CD4-positive, alpha-beta memory T cell (primary cell): Measurements from ENCODE around the gene CMBL. TPM values are rescaled to one million over a fixed set of nuclear protein-coding genes. Genes with fewer than 3 reads are reported as not detected.

ENCODE experiments used
- CTCF ChIA-PET: fragments of 350-600 bp; sonication (Branson Sonifier 250); formaldehyde crosslinking; loops from one replicate; lab custom pipeline; 2021; ENCODE audit warnings: inconsistent platforms; ENCODE audit not compliant: partially characterized antibody; lab: Charles Lee
- POLR2A ChIA-PET: fragments of 350-600 bp; sonication (Branson Sonifier 250); formaldehyde crosslinking; loops from one replicate; lab custom pipeline; 2021; ENCODE audit not compliant: partially characterized antibody; lab: Charles Lee
- DNase-seq, 5 donors: peaks; one replicate each; pipeline versions ENCODE4 v3.0.0 to v3.0.0-alpha.2; 2020 to 2022; ENCODE audit warnings: mixed read lengths in 1 of 5
- H3K27ac ChIP-seq: one replicate; pipeline ENCODE4 v1.7.0; 2013; ENCODE audit warnings: low read depth, low read length
- H3K27me3 ChIP-seq: 2 replicates; pipeline ENCODE4 v1.7.0; 2013; ENCODE audit warnings: mild to moderate bottlenecking, low read length, moderate library complexity; ENCODE audit not compliant: insufficient read depth
- H3K36me3 ChIP-seq: 2 replicates; pipeline ENCODE4 v1.7.0; 2013; ENCODE audit warnings: mild to moderate bottlenecking, low read length, moderate library complexity; ENCODE audit not compliant: insufficient read depth
- H3K4me1 ChIP-seq: 2 replicates; pipeline ENCODE4 v1.7.0; 2013; ENCODE audit warnings: mild to moderate bottlenecking, low read length, moderate library complexity; ENCODE audit not compliant: insufficient read depth
- H3K4me3 ChIP-seq, 2 donors: one replicate each; pipeline ENCODE4 v1.7.0; 2013; ENCODE audit warnings: low read length in 2 of 2, mild to moderate bottlenecking in 1 of 2
- H3K9me3 ChIP-seq, 2 donors: one replicate each; pipeline ENCODE4 v1.7.0; 2013; ENCODE audit warnings: low read length in 2 of 2, control low read depth in 1 of 2; ENCODE audit not compliant: control insufficient read depth in 1 of 2
- H3K27ac Mint-ChIP-seq, 7 donors: one replicate each; pipeline ENCODE4 v1.8.0; 2020 to 2021; ENCODE audit warnings: mixed read lengths in 7 of 7, mild to moderate bottlenecking in 6 of 7, inconsistent platforms in 3 of 7, moderate library complexity in 3 of 7
- H3K27me3 Mint-ChIP-seq, 2 donors: one replicate each; pipeline ENCODE4 v1.8.0; 2020 to 2021; ENCODE audit warnings: mixed read lengths in 2 of 2
- H3K36me3 Mint-ChIP-seq, 2 donors: one replicate each; pipeline ENCODE4 v1.8.0; 2020 to 2021; ENCODE audit warnings: mixed read lengths in 2 of 2, inconsistent platforms in 1 of 2, mild to moderate bottlenecking in 1 of 2
- H3K4me1 Mint-ChIP-seq, 4 donors: one replicate each; pipeline ENCODE4 v1.8.0; 2020 to 2021; ENCODE audit warnings: mixed read lengths in 4 of 4, mild to moderate bottlenecking in 1 of 4
- H3K4me3 Mint-ChIP-seq, 8 donors: one replicate each; pipeline ENCODE4 v1.8.0; 2020 to 2021; ENCODE audit warnings: mixed read lengths in 8 of 8, mild to moderate bottlenecking in 7 of 8, moderate library complexity in 6 of 8, inconsistent platforms in 3 of 8
- H3K9me3 Mint-ChIP-seq, 8 donors: one replicate each; pipeline ENCODE4 v1.8.0; 2020 to 2021; ENCODE audit warnings: mixed read lengths in 8 of 8, mild to moderate bottlenecking in 5 of 8, inconsistent platforms in 3 of 8, moderate library complexity in 1 of 8
- intact Hi-C: fragments of 100-400 bp; cut with micrococcal nuclease; formaldehyde crosslinking; loops from one replicate; pipeline ENCODE4 v1.15.1; 2023
- polyA plus RNA-seq, 2 donors: library from polyadenylated mRNA; unstranded; fragments of 300-500 nt; fragmentation: Illumina TruSeq; gene quantifications; one replicate each; pipeline ENCODE4 v1.2.3, GENCODE V29; 2021
- total RNA-seq, 2 experiments: library from RNA; stranded (reverse); gene quantifications; one replicate each; pipeline ENCODE4 v1.2.3, GENCODE V29; 2021

The CMBL gene
- total and polyA plus RNA-seq, 4 experiments from 2014 or later, result 0.33 to 1.9 (median 1.5) TPM; not detected in 1

DNA sequence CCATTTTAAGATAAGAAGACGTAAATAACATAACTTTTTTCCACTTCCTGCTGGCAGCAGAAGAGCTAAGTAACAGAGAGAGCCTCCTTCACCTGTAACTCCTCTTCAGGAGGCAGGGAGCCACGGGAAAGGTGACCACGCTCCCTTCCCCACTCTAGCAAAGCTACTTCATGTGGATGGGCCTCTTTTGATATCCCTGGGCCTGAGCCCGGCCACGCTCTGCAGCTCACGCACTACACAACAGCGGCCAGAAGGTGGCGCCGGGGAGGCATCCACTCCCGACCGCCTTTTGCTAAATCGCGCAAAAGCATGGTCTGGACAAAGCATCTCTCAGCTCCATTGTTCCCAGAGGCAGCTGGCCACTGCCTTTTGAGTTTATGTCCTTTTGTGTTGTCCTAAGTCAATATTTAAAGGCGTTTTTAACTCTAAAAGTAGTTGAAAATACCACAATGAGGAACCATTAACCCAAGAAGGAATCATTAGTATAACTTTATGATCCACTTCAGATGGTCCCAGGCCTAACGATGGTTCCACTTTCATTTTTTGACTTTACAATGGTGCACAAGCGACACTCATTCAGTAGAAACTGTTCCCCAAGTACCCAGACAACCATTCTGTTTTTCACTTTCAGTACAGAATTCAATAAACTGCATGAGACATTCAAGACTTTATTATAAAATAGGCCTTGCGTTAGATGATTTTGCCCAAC is 23.6 kb downstream of the CMBL start:
- Mint-ChIP-seq H3K36me3 (no peaks in the 10 kb centered on the region), H3K4me1 (peaks cover 6 to 14% (median 9%) of the 10 kb centered on the region in 4 donors), H3K9me3 (no peaks in the 10 kb centered on the region), H3K4me3 (peak overlapping the region in 1 of 8 donors; percentile 45), H3K27me3 (no peaks in the 10 kb centered on the region), H3K27ac (no peak overlapping the region)
- no peaks in the 10 kb centered on the region for H3K36me3 ChIP-seq
- no peak overlapping the region for H3K27ac ChIP-seq
- H3K4me3 ChIP-seq, result no peak overlapping the region
- H3K9me3 ChIP-seq, result no peaks in the 10 kb centered on the region
- CTCF ChIA-PET, result interaction anchor here (0.6 to 6.6 kb wide), 49 partner anchors 8 to 432 kb away, joined by 3 to 144 read pairs (median 4); partner anchors contain the start of gene MARCHF6
- peak; percentile 65 to 76 (median 66) for DNase-seq
- H3K4me1 ChIP-seq, result peaks cover 8% of the 10 kb centered on the region
- POLR2A ChIA-PET, result interaction anchor here (1.0 to 1.1 kb wide), 2 partner anchors 34 to 344 kb away, joined by 3 to 5 read pairs; partner anchors contain the start of genes ATPSCKMT and CCT5
- intact Hi-C loops, result loop anchor here (1.0 to 5.0 kb wide), 2 partner anchors 80 to 138 kb away; no protein-coding TSS in a partner anchor
- H3K27me3 ChIP-seq, result no peaks in the 10 kb centered on the region

DNA sequence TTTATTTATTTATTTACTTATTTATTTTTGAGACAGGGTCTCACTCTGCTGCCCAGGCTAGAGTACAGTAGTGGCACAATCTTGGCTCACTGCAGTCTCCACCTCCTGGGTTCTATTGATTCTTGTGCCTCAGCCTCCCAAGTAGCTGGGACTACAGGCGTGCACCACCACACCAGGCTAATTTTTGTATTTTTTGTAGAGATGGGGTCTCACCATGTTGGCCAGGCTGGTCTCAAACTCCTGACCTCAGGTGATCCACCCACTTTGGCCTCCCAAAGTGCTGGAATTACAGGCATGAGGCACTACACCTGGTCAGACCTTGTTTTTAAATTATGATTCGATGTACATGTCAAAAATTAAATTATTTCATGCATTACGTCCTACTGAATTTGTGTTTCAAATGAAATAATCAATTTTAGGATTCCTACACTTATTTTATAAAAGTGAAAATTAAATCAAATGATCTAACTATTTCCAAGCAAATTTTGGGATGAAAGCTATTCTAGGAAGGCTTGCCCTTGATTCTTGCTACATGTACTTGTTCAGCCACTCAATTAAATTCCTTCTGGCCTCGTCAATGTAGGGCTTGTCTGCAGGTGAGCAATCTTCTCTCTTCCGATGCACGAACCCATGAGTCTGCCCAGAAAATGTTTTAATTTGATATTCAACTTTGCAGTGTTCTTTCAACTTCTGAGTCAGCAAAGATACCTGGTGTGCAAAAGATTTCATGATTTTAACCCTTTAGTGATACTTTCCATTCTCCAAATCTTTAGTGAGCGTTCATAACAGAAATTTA is 27.6 kb downstream of the CMBL start:
- Mint-ChIP-seq H3K36me3 (no peaks in the 10 kb centered on the region), H3K4me3 (no peak overlapping the region), H3K4me1 (peaks cover 8 to 13% (median 9%) of the 10 kb centered on the region in 4 donors), H3K27me3 (peaks cover 0 to 2% of the 10 kb centered on the region in 2 donors), H3K27ac (peak overlapping the region in 1 of 7 donors; percentile 53), H3K9me3 (no peaks in the 10 kb centered on the region)
- H3K27me3 ChIP-seq, result no peaks in the 10 kb centered on the region
- ChIA-PET CTCF (interaction anchor here (1.2 to 2.0 kb wide), 2 partner anchors 168 to 348 kb away, joined by 3 to 12 read pairs; no protein-coding TSS in a partner anchor), POLR2A (no interaction called here)
- peaks cover 8% of the 10 kb centered on the region for H3K4me1 ChIP-seq
- H3K9me3 ChIP-seq, result no peaks in the 10 kb centered on the region
- H3K4me3 ChIP-seq, result no peak overlapping the region
- intact Hi-C loops, result loop anchor here (5.0 kb wide), 1 partner anchor 142 kb away; no protein-coding TSS in a partner anchor
- no peak overlapping the region for H3K27ac ChIP-seq
- no peaks in the 10 kb centered on the region for H3K36me3 ChIP-seq
- no peak for DNase-seq

DNA sequence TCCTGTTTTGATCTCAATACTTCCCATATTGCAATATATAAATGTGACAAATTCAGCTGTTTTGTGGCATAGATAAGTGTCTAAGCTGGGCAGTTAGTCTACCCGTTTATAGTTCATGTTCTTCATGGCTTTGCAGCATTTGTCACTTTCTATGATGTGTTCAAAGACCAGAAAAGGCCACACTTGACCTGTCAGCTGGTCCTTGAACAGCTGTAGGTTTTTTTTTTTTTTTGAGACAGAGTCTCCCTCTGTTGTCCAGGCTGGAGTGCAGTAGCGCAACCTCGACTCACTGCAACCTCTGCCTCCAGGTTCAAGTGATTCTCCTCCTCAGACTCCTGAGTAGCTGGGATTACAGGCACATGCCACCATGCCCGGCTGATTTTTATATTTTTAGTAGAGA is 28.4 kb downstream of the CMBL start:
- POLR2A ChIA-PET, result no interaction called here

DNA sequence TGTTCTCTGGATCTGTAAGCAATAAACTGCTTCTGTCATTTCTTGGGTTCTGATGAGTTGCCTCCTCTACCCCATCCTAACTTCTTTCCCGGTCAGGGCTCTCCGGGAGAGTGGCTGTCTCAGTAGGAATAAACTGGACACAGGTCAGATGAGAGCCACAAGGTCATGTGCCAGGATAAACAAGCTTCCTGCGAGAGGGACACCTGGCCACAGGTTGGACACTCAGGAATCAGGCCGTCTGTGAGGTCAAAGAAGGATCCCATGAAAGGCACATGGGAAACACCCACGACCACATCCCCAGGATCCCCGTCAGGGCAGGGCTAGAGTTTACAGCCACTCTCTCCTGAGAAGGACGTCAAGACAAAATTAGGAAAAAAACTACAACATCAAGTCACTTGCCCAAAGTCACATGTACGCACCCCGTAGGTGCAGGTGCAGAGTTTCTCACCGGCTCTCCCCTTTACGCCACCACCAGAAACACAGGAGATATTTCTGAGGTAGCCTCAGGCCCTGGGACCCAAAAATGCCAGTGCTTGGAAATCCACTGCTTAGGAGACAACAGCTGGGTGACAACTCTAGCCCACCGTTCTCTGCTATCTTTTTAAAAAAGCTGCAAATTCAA is 28.9 kb downstream of the CMBL start:
- no peaks in the 10 kb centered on the region for H3K36me3 ChIP-seq
- ChIA-PET POLR2A (no interaction called here), CTCF (interaction anchor here (1.2 to 2.1 kb wide), 2 partner anchors 169 to 349 kb away, joined by 3 to 10 read pairs; no protein-coding TSS in a partner anchor)
- H3K27me3 ChIP-seq, result no peaks in the 10 kb centered on the region
- H3K4me1 ChIP-seq, result peaks cover under 1% of the 10 kb centered on the region
- no peaks in the 10 kb centered on the region for H3K36me3 Mint-ChIP-seq
- peak overlapping the region in 1 of 8 donors; percentile 46 for H3K4me3 Mint-ChIP-seq
- peaks cover 2 to 18% (median 10%) of the 10 kb centered on the region in 4 donors for H3K4me1 Mint-ChIP-seq
- DNase-seq, result no peak
- H3K27ac Mint-ChIP-seq, result peak overlapping the region in 1 of 7 donors; percentile 79
- H3K27me3 Mint-ChIP-seq, result peaks cover 0 to 2% of the 10 kb centered on the region in 2 donors
- H3K9me3 Mint-ChIP-seq, result no peaks in the 10 kb centered on the region
- no peaks in the 10 kb centered on the region for H3K9me3 ChIP-seq
- H3K27ac ChIP-seq, result no peak overlapping the region
- no peak overlapping the region for H3K4me3 ChIP-seq
- intact Hi-C loops, result no loop called here

More for the DNA sequence above, 28.4 kb downstream of the CMBL start:
- no peak overlapping the region for H3K4me3 ChIP-seq
- no peak overlapping the region for H3K4me3 Mint-ChIP-seq
- DNase-seq, result no peak
- peaks cover 0 to 2% of the 10 kb centered on the region in 2 donors for H3K27me3 Mint-ChIP-seq
- peaks cover 6 to 16% (median 11%) of the 10 kb centered on the region in 4 donors for H3K4me1 Mint-ChIP-seq
- no peak overlapping the region for H3K27ac Mint-ChIP-seq
- H3K9me3 ChIP-seq, result no peaks in the 10 kb centered on the region
- intact Hi-C loops, result no loop called here
- H3K27me3 ChIP-seq, result no peaks in the 10 kb centered on the region
- peaks cover 6% of the 10 kb centered on the region for H3K4me1 ChIP-seq
- H3K36me3 Mint-ChIP-seq, result no peaks in the 10 kb centered on the region
- CTCF ChIA-PET, result interaction anchor here (1.2 to 2.1 kb wide), 2 partner anchors 169 to 348 kb away, joined by 3 to 10 read pairs; no protein-coding TSS in a partner anchor
- H3K9me3 Mint-ChIP-seq, result no peaks in the 10 kb centered on the region
- H3K36me3 ChIP-seq, result no peaks in the 10 kb centered on the region
- H3K27ac ChIP-seq, result no peak overlapping the region

DNA sequence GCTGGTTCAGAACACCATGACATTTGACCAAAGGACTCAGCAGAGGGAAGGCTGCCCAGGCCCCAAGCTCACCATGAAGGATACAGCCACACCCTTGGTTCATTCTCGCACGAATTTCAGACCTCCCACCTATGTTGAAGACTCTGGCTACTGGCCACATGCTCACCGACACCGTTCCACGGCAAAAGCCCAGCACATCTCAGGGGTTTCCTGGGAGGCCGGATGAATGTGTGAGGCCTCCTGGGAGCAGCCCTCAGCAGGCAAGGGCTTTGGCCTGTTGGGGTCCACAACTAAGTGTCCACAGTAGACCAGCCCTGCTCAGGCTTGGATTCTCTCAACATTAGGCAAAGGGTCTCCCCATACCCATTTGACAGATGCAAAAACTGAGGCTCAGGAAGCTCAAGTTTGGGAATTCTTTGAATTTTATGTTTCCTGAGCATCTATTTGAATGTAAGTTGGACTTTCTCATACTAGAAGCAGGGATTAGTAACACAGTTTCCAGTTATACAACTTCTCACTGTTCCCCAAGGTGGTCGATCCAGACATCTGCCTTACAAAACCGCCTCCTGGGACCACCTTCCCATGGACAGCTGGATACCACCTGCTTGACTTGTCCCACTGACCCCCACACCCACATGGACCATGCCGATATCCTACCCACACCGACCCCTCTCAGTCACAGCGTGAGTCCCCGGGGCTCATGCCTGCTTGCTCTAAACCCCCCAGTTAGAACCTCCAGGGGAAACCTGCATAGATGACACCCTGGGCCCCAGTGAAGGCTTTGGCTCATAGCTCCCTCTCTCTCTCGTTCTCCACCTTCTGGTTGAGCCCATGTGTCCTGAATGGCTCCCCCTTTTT is 29.7 kb downstream of the CMBL start:
- H3K4me1 Mint-ChIP-seq, result peaks cover 0 to 24% (median 12%) of the 10 kb centered on the region in 4 donors
- peak overlapping the region in 1 of 7 donors; percentile 55 for H3K27ac Mint-ChIP-seq
- Histone ChIP-seq H3K4me1 (no peaks in the 10 kb centered on the region), H3K36me3 (no peaks in the 10 kb centered on the region), H3K4me3 (no peak overlapping the region), H3K27ac (no peak overlapping the region), H3K27me3 (no peaks in the 10 kb centered on the region), H3K9me3 (no peaks in the 10 kb centered on the region)
- peak overlapping the region in 1 of 8 donors; percentile 46 for H3K4me3 Mint-ChIP-seq
- CTCF ChIA-PET, result interaction anchor here (2.1 kb wide), 1 partner anchor 350 kb away, joined by 10 read pairs; no protein-coding TSS in a partner anchor
- no peak for DNase-seq
- H3K9me3 Mint-ChIP-seq, result no peaks in the 10 kb centered on the region
- H3K27me3 Mint-ChIP-seq, result peaks cover 0 to 2% of the 10 kb centered on the region in 2 donors
- POLR2A ChIA-PET, result no interaction called here
- intact Hi-C loops, result no loop called here
- H3K36me3 Mint-ChIP-seq, result no peaks in the 10 kb centered on the region

DNA sequence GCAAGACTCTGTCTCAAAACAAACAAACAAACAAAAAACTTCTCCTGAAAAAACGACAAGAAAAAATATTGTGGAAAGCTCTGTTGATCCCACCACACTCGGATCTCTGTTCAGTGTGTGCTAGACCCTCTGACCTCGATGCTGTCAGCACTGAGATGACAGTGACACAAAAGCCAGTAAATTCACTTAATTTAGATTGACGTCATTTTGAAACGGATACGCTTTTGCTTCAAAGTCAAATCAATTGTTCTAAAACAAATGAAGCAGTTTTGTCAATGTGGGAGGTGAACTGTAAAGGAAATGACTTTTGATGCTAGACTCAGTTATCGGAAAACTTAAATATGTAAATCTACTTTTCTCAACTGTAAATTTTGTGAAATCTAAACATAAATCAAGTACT is 31.0 kb downstream of the CMBL start:
- no peak overlapping the region for H3K4me3 ChIP-seq
- Mint-ChIP-seq H3K9me3 (peaks cover 0 to 2% (median 0%) of the 10 kb centered on the region in 8 donors), H3K4me1 (peaks cover 0 to 32% (median 16%) of the 10 kb centered on the region in 4 donors), H3K36me3 (no peaks in the 10 kb centered on the region), H3K4me3 (no peak overlapping the region), H3K27ac (peak overlapping the region in 1 of 7 donors; percentile 47), H3K27me3 (peaks cover 0 to 4% of the 10 kb centered on the region in 2 donors)
- POLR2A ChIA-PET, result no interaction called here
- no peak for DNase-seq
- no peaks in the 10 kb centered on the region for H3K36me3 ChIP-seq
- H3K4me1 ChIP-seq, result no peaks in the 10 kb centered on the region
- no peaks in the 10 kb centered on the region for H3K27me3 ChIP-seq
- intact Hi-C loops, result no loop called here
- CTCF ChIA-PET, result no interaction called here
- H3K9me3 ChIP-seq, result no peaks in the 10 kb centered on the region
- H3K27ac ChIP-seq, result no peak overlapping the region
